Osteoblast (primary cell): ENCODE results near the gene UBTD1. TPM values are rescaled to one million over a fixed set of nuclear protein-coding genes. Genes with fewer than 3 reads are reported as not detected.

Experiments used
- DNase-seq: peaks from one replicate; pipeline ENCODE4 v3.0.0; 2011; ENCODE audit warnings: low spot score, mixed read lengths; ENCODE audit not compliant: insufficient read length; ENCODE audit errors: missing footprints
- H2AFZ ChIP-seq: 2 replicates; pipeline ENCODE4 v1.6.0; 2011; ENCODE audit warnings: mild to moderate bottlenecking, low read length
- H3K27ac ChIP-seq: 2 replicates; pipeline ENCODE4 v1.5.1; 2011; ENCODE audit warnings: mild to moderate bottlenecking, low read depth, low read length, moderate library complexity
- H3K27me3 ChIP-seq: 2 replicates; pipeline ENCODE4 v1.6.0; 2012; ENCODE audit warnings: mild to moderate bottlenecking, control low read depth, inconsistent platforms, low read length, moderate library complexity; ENCODE audit not compliant: insufficient read depth
- H3K36me3 ChIP-seq: 2 replicates; pipeline ENCODE4 v1.5.1; 2011; ENCODE audit warnings: mild to moderate bottlenecking, low read length, control low read depth, moderate library complexity; ENCODE audit not compliant: insufficient read depth
- H3K4me1 ChIP-seq: 2 replicates; pipeline ENCODE4 v1.5.1; 2011; ENCODE audit warnings: mild to moderate bottlenecking, low read length, control low read depth, moderate library complexity; ENCODE audit not compliant: insufficient read depth
- H3K4me2 ChIP-seq: 2 replicates; pipeline ENCODE4 v1.6.0; 2011; ENCODE audit warnings: mild to moderate bottlenecking, low read length; ENCODE audit not compliant: insufficient read depth
- H3K4me3 ChIP-seq: fragments of 200-600 bp; sonication (generic); 3 replicates; pipeline ENCODE4 v1.5.1; 2012; ENCODE audit warnings: mild to moderate bottlenecking, low read length, inconsistent platforms; ENCODE audit not compliant: insufficient read depth
- H3K79me2 ChIP-seq: 2 replicates; pipeline ENCODE4 v1.6.0; 2012; ENCODE audit warnings: mild to moderate bottlenecking, low read length, control low read depth, inconsistent platforms; ENCODE audit not compliant: insufficient read depth
- H3K9me3 ChIP-seq: 2 replicates; pipeline ENCODE4 v1.5.1; 2011; ENCODE audit warnings: low read depth, low read length, control low read depth
- H4K20me1 ChIP-seq: 2 replicates; pipeline ENCODE4 v1.6.0; 2012; ENCODE audit warnings: mild to moderate bottlenecking, low read length, control low read depth; ENCODE audit not compliant: insufficient read depth
- total RNA-seq: library from RNA; depleted of rRNA; stranded (reverse); fragments of >200 nt; gene quantifications from 2 replicates; pipeline ENCODE4 v1.2.3, GENCODE V29; 2012
- TF ChIP-seq, protein P1 (sequence below): IDR thresholded peaks from 2 replicates; pipeline ENCODE4 v1.5.1; 2011; ENCODE audit warnings: mild to moderate bottlenecking, low read depth, low read length, moderate library complexity; ENCODE audit errors: extremely low read depth

Gene UBTD1
- total RNA-seq, 1 donor = 29.0 TPM

DNA sequence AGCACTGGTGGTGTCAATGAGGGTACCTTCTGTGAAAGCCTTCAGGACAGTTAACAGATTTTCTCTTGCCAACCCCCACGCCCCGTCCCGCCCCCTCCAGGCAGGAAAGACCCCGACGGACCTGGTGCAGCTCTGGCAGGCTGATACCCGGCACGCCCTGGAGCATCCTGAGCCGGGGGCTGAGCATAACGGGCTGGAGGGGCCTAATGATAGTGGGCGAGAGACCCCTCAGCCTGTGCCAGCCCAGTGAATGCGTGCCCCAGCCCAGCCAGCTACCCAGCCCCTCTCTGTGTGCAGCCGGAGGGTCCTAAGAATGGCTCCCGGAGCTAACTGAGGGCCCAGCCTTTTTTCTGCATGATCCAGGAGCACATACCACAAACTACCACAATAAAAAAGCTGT lies 84.8 kb downstream of the UBTD1 start:
- H4K20me1 ChIP-seq = no peaks in the 10 kb centered on the region
- H3K27ac ChIP-seq = no peak overlapping the region
- no peaks in the 10 kb centered on the region for H3K79me2 ChIP-seq
- peaks cover 10% of the 10 kb centered on the region for H3K4me1 ChIP-seq
- DNase-seq = no peak
- no peaks in the 10 kb centered on the region for H3K27me3 ChIP-seq
- no peaks in the 10 kb centered on the region for H3K9me3 ChIP-seq
- H3K36me3 ChIP-seq = no peaks in the 10 kb centered on the region
- H2AFZ ChIP-seq = peak overlapping the region; percentile 75
- H3K4me3 ChIP-seq = no peak overlapping the region
- TF ChIP-seq, protein P1, sequence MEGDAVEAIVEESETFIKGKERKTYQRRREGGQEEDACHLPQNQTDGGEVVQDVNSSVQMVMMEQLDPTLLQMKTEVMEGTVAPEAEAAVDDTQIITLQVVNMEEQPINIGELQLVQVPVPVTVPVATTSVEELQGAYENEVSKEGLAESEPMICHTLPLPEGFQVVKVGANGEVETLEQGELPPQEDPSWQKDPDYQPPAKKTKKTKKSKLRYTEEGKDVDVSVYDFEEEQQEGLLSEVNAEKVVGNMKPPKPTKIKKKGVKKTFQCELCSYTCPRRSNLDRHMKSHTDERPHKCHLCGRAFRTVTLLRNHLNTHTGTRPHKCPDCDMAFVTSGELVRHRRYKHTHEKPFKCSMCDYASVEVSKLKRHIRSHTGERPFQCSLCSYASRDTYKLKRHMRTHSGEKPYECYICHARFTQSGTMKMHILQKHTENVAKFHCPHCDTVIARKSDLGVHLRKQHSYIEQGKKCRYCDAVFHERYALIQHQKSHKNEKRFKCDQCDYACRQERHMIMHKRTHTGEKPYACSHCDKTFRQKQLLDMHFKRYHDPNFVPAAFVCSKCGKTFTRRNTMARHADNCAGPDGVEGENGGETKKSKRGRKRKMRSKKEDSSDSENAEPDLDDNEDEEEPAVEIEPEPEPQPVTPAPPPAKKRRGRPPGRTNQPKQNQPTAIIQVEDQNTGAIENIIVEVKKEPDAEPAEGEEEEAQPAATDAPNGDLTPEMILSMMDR = no peak
- peak overlapping the region; percentile 60 for H3K4me2 ChIP-seq

DNA sequence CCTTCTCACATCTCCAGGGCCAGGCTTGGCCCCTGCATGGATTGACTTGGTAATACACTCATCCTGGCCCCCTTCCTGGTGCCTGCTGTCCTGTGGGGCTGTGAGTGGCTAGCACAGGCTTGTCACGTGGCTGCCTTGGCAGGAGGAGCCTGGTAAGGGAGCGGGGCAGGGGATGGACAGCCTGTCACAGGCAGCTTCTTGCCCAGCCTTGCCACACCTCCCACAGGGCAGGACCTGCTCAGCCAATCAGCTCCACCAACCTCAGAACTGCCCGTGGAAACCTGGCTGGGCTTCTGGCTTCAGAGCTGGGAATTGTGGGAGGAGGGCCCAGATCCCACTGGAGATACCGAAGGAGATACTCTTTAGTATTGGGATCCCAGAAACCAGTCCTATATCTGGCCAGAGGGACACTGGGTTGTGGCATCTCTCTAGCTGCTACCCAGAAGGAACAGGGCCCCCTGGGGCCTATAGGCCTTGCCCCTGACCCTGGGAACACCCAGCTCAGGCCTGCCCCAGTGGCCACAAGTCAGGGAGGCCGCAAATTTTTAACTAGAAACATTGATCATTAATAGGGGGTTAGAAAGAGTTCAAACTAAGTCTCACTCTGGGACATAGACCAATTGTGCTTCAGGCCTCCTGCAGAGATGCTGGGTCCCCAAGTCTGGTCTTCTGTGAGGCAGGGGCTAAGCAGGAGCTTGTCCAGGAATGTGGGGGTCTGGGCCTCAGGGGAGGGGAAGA lies 85.5 kb downstream of the UBTD1 start, which contains the start of gene HOGA1:
Gene HOGA1 (plus strand): TSS at position 330 of the 738 bp plus-strand sequence. CDS start 315 bp downstream, at position 645.
- Histone ChIP-seq H2AFZ (peak within 1 kb of the TSS; percentile 75), H3K4me3 (peak within 1 kb of the TSS; percentile 30), H3K4me1 (peaks cover 10% of the 10 kb centered on the region), H3K9me3 (no peaks in the 10 kb centered on the region), H3K79me2 (no peaks in the 10 kb centered on the region), H4K20me1 (no peaks in the 10 kb centered on the region), H3K27me3 (no peaks in the 10 kb centered on the region), H3K4me2 (peak within 1 kb of the TSS; percentile 60), H3K27ac (peak within 1 kb of the TSS; percentile 36), H3K36me3 (no peaks in the 10 kb centered on the region)
- DNase-seq = peak; percentile 98
- TF ChIP-seq, protein P1 = no peak

DNA sequence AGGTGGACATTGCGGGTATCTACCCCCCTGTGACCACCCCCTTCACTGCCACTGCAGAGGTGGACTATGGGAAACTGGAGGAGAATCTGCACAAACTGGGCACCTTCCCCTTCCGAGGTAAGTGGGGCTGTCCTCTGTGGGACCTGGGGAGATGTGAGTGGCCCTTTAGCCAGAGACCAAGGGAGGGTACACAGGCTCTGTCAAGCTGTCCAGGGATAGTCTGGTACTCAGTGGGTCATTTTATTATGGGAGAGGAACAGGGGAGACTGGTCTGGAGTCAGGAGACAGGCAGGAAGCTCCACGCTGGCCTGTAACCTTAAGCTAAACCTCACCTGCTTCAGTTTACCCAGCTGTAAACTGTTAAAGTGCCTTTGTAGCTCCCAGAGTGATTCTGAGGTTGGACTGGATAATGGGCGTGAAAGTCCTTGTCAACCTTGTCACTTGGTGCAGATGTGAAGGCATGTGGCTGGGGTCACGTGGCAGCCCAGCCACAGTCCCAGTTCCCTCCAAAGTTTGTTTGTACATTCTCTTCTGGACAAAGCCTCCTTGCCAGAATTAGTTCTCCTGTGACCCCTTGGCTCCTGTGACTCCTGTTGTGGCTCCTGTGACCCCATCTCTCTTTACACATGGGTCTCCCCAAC lies 86.2 kb downstream of the UBTD1 start:
- Histone ChIP-seq H2AFZ (peak overlapping the region; percentile 75), H3K4me1 (peaks cover 10% of the 10 kb centered on the region), H3K9me3 (no peaks in the 10 kb centered on the region), H3K36me3 (no peaks in the 10 kb centered on the region), H3K4me3 (no peak overlapping the region), H4K20me1 (no peaks in the 10 kb centered on the region), H3K79me2 (no peaks in the 10 kb centered on the region), H3K4me2 (peak overlapping the region; percentile 60), H3K27ac (peak overlapping the region; percentile 36), H3K27me3 (no peaks in the 10 kb centered on the region)
- DNase-seq = no peak
- TF ChIP-seq, protein P1 = no peak

DNA sequence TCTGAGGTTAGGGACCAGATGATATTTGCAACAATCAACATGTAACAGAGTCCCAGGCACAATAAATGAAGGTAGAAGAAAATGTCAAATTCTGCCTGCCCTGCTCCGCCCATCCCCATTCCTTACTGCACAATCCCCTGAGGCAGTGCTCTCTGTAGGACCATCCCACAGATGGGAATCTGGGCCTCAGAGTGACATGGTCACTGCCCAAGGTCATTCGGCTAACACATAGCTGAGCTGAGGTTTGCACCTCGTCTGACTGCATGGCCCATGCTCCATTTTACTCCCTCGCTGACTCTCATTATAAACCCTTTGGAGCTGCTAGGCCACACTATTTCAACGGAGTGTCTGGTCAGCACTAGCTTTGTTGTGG lies 86.7 kb downstream of the UBTD1 start:
- no peak for DNase-seq
- Histone ChIP-seq H3K79me2 (no peaks in the 10 kb centered on the region), H2AFZ (no peak overlapping the region), H3K9me3 (no peaks in the 10 kb centered on the region), H3K4me1 (peaks cover 10% of the 10 kb centered on the region), H3K4me2 (no peak overlapping the region), H4K20me1 (no peaks in the 10 kb centered on the region), H3K27ac (no peak overlapping the region), H3K27me3 (no peaks in the 10 kb centered on the region), H3K36me3 (no peaks in the 10 kb centered on the region), H3K4me3 (no peak overlapping the region)
- TF ChIP-seq, protein P1 = no peak
